ENCODE measurements around the gene RAD51B.

Gene RAD51B

GRCh38 chr14:68346556-68347343 is 527.2 kb downstream of the RAD51B start:
- DNase-seq, result no peak

GRCh38 chr14:68349900-68350629 is 530.5 kb downstream of the RAD51B start:
- no peak for DNase-seq

GRCh38 chr14:68355415-68355814 is 535.8 kb downstream of the RAD51B start:
- DNase-seq, result no peak

GRCh38 chr14:68357777-68358176 is 538.2 kb downstream of the RAD51B start:
- DNase-seq, result no peak

GRCh38 chr14:68358500-68358899 is 538.9 kb downstream of the RAD51B start:
- DNase-seq, result no peak

- no peak for DNase-seq
Measured at GRCh38 chr14:68359022-68359836, 539.6 kb downstream of the RAD51B start.

- DNase-seq, result no peak
Measured at GRCh38 chr14:68359837-68360552, 540.4 kb downstream of the RAD51B start.

GRCh38 chr14:68361231-68361630 is 541.7 kb downstream of the RAD51B start:
- no peak for DNase-seq

GRCh38 chr14:68362846-68363245 is 543.3 kb downstream of the RAD51B start:
- DNase-seq, result no peak

GRCh38 chr14:68363466-68363842 is 543.9 kb downstream of the RAD51B start:
- no peak for DNase-seq

- DNase-seq, result peak; percentile 94
Measured at GRCh38 chr14:68363843-68364767, 544.5 kb downstream of the RAD51B start.

GRCh38 chr14:68364792-68365192 is 545.2 kb downstream of the RAD51B start:
- DNase-seq, result no peak

- no peak for DNase-seq
Measured at GRCh38 chr14:68365228-68365627, 545.6 kb downstream of the RAD51B start.

- DNase-seq, result no peak
Measured at GRCh38 chr14:68366656-68367055, 547.1 kb downstream of the RAD51B start.

GRCh38 chr14:68367536-68367935 is 548.0 kb downstream of the RAD51B start:
- no peak for DNase-seq

- DNase-seq, result no peak
Measured at GRCh38 chr14:68368850-68369249, 549.3 kb downstream of the RAD51B start.

GRCh38 chr14:68369281-68370056 is 549.9 kb downstream of the RAD51B start:
- DNase-seq, result no peak

- DNase-seq, result no peak
Measured at GRCh38 chr14:68370057-68370360, 550.4 kb downstream of the RAD51B start.

GRCh38 chr14:68372368-68372767 is 552.8 kb downstream of the RAD51B start:
- no peak for DNase-seq

GRCh38 chr14:68373124-68373646 is 553.6 kb downstream of the RAD51B start:
- no peak for DNase-seq
